ENCODE data around the gene SUN1. TPM values are rescaled to one million over a fixed set of nuclear protein-coding genes. Genes with fewer than 3 reads are reported as not detected.

SUN1 gene
- total and polyA plus RNA-seq, 2 of the 8 experiments (the other 6 are each of a cell fraction or from before 2014, with no cell fraction given): 108 to 158 TPM

- DNase-seq (ENCODE audit: low read depth in 1 of 2, low spot score in 2 of 2) (no peak), FAIRE-seq (no peak)
- no peak overlapping the region for H3K18ac ChIP-seq (ENCODE audit: extremely low read depth, low read length)
- H3K27ac ChIP-seq (ENCODE audit: low read depth, low read length): no peak overlapping the region
- H3K27me3 ChIP-seq (replicated peaks in 1 of 4; ENCODE audit: control insufficient read depth in 3 of 4, extremely low read depth in 1 of 4, insufficient read depth in 3 of 4, low read length in 3 of 4): no peaks in the 10 kb centered on the region
- H3K4me3 ChIP-seq (ENCODE audit: extremely low read depth in 1 of 4, insufficient read depth in 2 of 4, low read depth in 3 of 4, low read length in 4 of 4): no peak overlapping the region
- no peak overlapping the region for H3K14ac ChIP-seq (ENCODE audit: insufficient read length)
- no peak overlapping the region for H2BK20ac ChIP-seq (ENCODE audit: low read length)
- H4K8ac ChIP-seq (ENCODE audit: extremely low read depth, insufficient read depth, low read length): no peak overlapping the region; the same call in 1 of the 2 replicates
- H3K23me2 ChIP-seq (ENCODE audit: low read depth, low read length): no peaks in the 10 kb centered on the region
- no peaks in the 10 kb centered on the region for H3K4me1 ChIP-seq (replicated peaks in 1 of 4; ENCODE audit: control insufficient read depth in 3 of 4, insufficient read depth in 4 of 4, low read length in 3 of 4)
- peaks cover 22 to 71% (median 62%) of the 10 kb centered on the region in 4 experiments for H3K36me3 ChIP-seq (ENCODE audit: control insufficient read depth in 2 of 4, insufficient read depth in 4 of 4, low read length in 3 of 4)
- H3K79me1 ChIP-seq (ENCODE audit: low read depth, low read length): no peaks in the 10 kb centered on the region; the same call in 1 of the 2 replicates
- H3K9ac ChIP-seq (replicated peaks in 1 of 4; ENCODE audit: extremely low read depth in 1 of 4, low read depth in 3 of 4, low read length in 3 of 4): no peak overlapping the region
- no peak overlapping the region for H2BK5ac ChIP-seq (ENCODE audit: low read depth, low read length)
- no peak overlapping the region for H2AK5ac ChIP-seq (ENCODE audit: low read depth, low read length)
- ChIA-PET POLR2A (ENCODE audit: partially characterized antibody) (no interaction called here), CTCF (ENCODE audit: partially characterized antibody) (interaction anchor here (1.2 kb wide), 1 partner anchor 16 kb away, joined by 3 read pairs; no protein-coding TSS in a partner anchor)
- no peaks in the 10 kb centered on the region for H3K9me3 ChIP-seq (ENCODE audit: insufficient read depth in 2 of 2, low read depth in 1 of 2, low read length in 1 of 2)
- no peak overlapping the region for H2BK15ac ChIP-seq (ENCODE audit: low read length)
- H3K56ac ChIP-seq (replicated peaks; ENCODE audit: insufficient read length, low read depth, low read length): no peak overlapping the region
- H3K4me2 ChIP-seq (ENCODE audit: insufficient read depth in 1 of 2, low read depth in 2 of 2, low read length in 2 of 2): no peak overlapping the region
- no peak overlapping the region for H3K4ac ChIP-seq (replicated peaks; ENCODE audit: insufficient read length, low read depth, low read length)
- H3K79me2 ChIP-seq (ENCODE audit: control insufficient read depth in 1 of 2, insufficient read depth in 2 of 2, low read length in 2 of 2): peaks cover 0 to 7% of the 10 kb centered on the region in 2 experiments; a peak in 1 of 4 replicates
- H3K23ac ChIP-seq (ENCODE audit: insufficient read length): no peak overlapping the region
- 93% methylated on average over 20 of the region's 29 CpGs; no CpG with 5 or more reads in 1 of the 2 experiments for WGBS, 2 experiments (ENCODE audit: extremely low coverage in 1 of 2, insufficient coverage in 1 of 2, insufficient read length in 1 of 2, insufficient replicate concordance in 2 of 2, low coverage in 1 of 2, low lambda C conversion rate in 2 of 2, missing lambda C conversion rate in 1 of 2)
- no peak overlapping the region for H4K5ac ChIP-seq (ENCODE audit: insufficient read length, low read depth, low read length)
- TF ChIP-seq SIX5 (IDR thresholded peaks at IDR 0.05; ENCODE audit: low read depth, low read length) (no peak), NRF1 (IDR thresholded peaks at IDR 0.05; ENCODE audit: low read depth, low read length) (no peak), SP2 (IDR thresholded peaks at IDR 0.05; ENCODE audit: low read length) (no peak), SP4 (IDR thresholded peaks at IDR 0.05; ENCODE audit: low read length) (no peak), RAD21 (IDR thresholded peaks at IDR 0.05 in 1 of 2, conservative IDR thresholded peaks at IDR 0.05 in 1 of 2; ENCODE audit: low read depth in 2 of 2, low read length in 2 of 2) (no peak), KDM5A (IDR thresholded peaks at IDR 0.05; ENCODE audit: low read length) (no peak), EZH2 (IDR thresholded peaks at IDR 0.05; ENCODE audit: low read depth, low read length, severe bottlenecking) (no peak), BRCA1 (IDR thresholded peaks at IDR 0.05; ENCODE audit: low read depth, low read length) (no peak)
- TF ChIP-seq, protein P1, sequence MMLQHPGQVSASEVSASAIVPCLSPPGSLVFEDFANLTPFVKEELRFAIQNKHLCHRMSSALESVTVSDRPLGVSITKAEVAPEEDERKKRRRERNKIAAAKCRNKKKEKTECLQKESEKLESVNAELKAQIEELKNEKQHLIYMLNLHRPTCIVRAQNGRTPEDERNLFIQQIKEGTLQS (IDR thresholded peaks at IDR 0.05; ENCODE audit: insufficient read depth, low read depth, low read length): no peak
- no peak overlapping the region for H2BK120ac ChIP-seq (replicated peaks; ENCODE audit: low read depth, low read length)
- no peak overlapping the region for H4K91ac ChIP-seq (replicated peaks; ENCODE audit: insufficient read length, low read length)
- peaks cover 3 to 32% of the 10 kb centered on the region in 2 experiments for H4K20me1 ChIP-seq (replicated peaks in 1 of 2; ENCODE audit: control insufficient read depth in 1 of 2, insufficient read depth in 2 of 2, low read length in 2 of 2)
- no peak overlapping the region for H2AFZ ChIP-seq (ENCODE audit: low read length)
- H2BK12ac ChIP-seq (ENCODE audit: low read depth, low read length): no peak overlapping the region
Measured at GRCh38 chr7:855686-856369, 23.6 kb downstream of the SUN1 start.
